Trophoblast cell (in vitro differentiated cells and primary cell): ENCODE data around the gene ARID3A.

Source experiments
- DNase-seq, 2 donors: peaks; one replicate each; pipeline ENCODE4 v3.0.0-alpha.2; 2016
- H2AFZ ChIP-seq: 2 replicates; pipeline ENCODE4 v1.6.1; 2013; ENCODE audit warnings: low read length, moderate library complexity, mild to moderate bottlenecking; ENCODE audit not compliant: insufficient read depth, poor library complexity
- H2AK5ac ChIP-seq: 2 replicates; pipeline ENCODE4 v1.6.1; 2013; ENCODE audit warnings: mild to moderate bottlenecking, low read length
- H2BK120ac ChIP-seq: 2 replicates; pipeline ENCODE4 v1.6.1; 2013; ENCODE audit warnings: low read length, mild to moderate bottlenecking, moderate library complexity; ENCODE audit not compliant: insufficient read depth, poor library complexity
- H2BK12ac ChIP-seq: 2 replicates; pipeline ENCODE4 v1.6.1; 2013; ENCODE audit warnings: mild to moderate bottlenecking, low read length, moderate library complexity
- H2BK5ac ChIP-seq: 2 replicates; pipeline ENCODE4 v1.6.1; 2013; ENCODE audit warnings: low read length, low read depth, moderate library complexity, mild to moderate bottlenecking; ENCODE audit not compliant: poor library complexity
- H3K14ac ChIP-seq: 2 replicates; pipeline ENCODE4 v1.6.1; 2013; ENCODE audit warnings: mild to moderate bottlenecking, low read length
- H3K18ac ChIP-seq: 2 replicates; pipeline ENCODE4 v1.6.1; 2013; ENCODE audit warnings: mild to moderate bottlenecking, low read length
- H3K23ac ChIP-seq: 2 replicates; pipeline ENCODE4 v1.6.1; 2013; ENCODE audit warnings: low read length
- H3K27ac ChIP-seq: 2 replicates; pipeline ENCODE4 v1.5.1; 2013; ENCODE audit warnings: low read depth, mild to moderate bottlenecking, inconsistent platforms, low read length, moderate library complexity
- H3K27me3 ChIP-seq: 2 replicates; pipeline ENCODE4 v1.6.1; 2013; ENCODE audit warnings: inconsistent platforms, mild to moderate bottlenecking, low read length, moderate library complexity; ENCODE audit not compliant: insufficient read depth
- H3K36me3 ChIP-seq, 2 experiments: 1 replicate in 1 of 2; 2 replicates in 1 of 2; pipeline ENCODE4 v1.6.1; 2013; ENCODE audit warnings: low read length in 2 of 2, mild to moderate bottlenecking in 2 of 2, moderate library complexity in 1 of 2; ENCODE audit not compliant: insufficient read depth in 2 of 2, control insufficient read depth in 1 of 2
- H3K4ac ChIP-seq: 2 replicates; pipeline ENCODE4 v1.6.1; 2013; ENCODE audit warnings: low read depth, mild to moderate bottlenecking, low read length, moderate library complexity
- H3K4me1 ChIP-seq, 2 experiments: 1 replicate in 1 of 2; 2 replicates in 1 of 2; pipeline ENCODE4 v1.6.1; 2013; ENCODE audit warnings: low read length in 2 of 2, mild to moderate bottlenecking in 2 of 2, moderate library complexity in 1 of 2; ENCODE audit not compliant: insufficient read depth in 2 of 2, control insufficient read depth in 1 of 2
- H3K4me2 ChIP-seq: 2 replicates; pipeline ENCODE4 v1.6.1; 2013; ENCODE audit warnings: inconsistent platforms, mild to moderate bottlenecking, low read length, moderate library complexity
- H3K4me3 ChIP-seq: 2 replicates; pipeline ENCODE4 v1.5.1; 2013; ENCODE audit warnings: mild to moderate bottlenecking, low read depth, low read length, inconsistent platforms
- H3K79me1 ChIP-seq: one replicate; pipeline ENCODE4 v1.6.1; 2013; ENCODE audit warnings: low read length
- H3K79me2 ChIP-seq: 2 replicates; pipeline ENCODE4 v1.6.1; 2013; ENCODE audit warnings: low read length, mild to moderate bottlenecking; ENCODE audit not compliant: control insufficient read depth, insufficient read depth, poor library complexity
- H3K9ac ChIP-seq: 2 replicates; pipeline ENCODE4 v1.6.1; 2013; ENCODE audit warnings: mild to moderate bottlenecking, low read length
- H3K9me3 ChIP-seq: 2 replicates; pipeline ENCODE4 v1.6.1; 2013; ENCODE audit warnings: low read depth, mild to moderate bottlenecking, control low read depth, inconsistent platforms, low read length; ENCODE audit not compliant: insufficient read depth
- H4K12ac ChIP-seq: 2 replicates; pipeline ENCODE4 v1.6.1; 2013; ENCODE audit warnings: low read depth, mild to moderate bottlenecking, low read length, moderate library complexity
- H4K8ac ChIP-seq: 2 replicates; pipeline ENCODE4 v1.6.1; 2013; ENCODE audit warnings: low read depth, mild to moderate bottlenecking, low read length, moderate library complexity
- H4K91ac ChIP-seq: one replicate; pipeline ENCODE4 v1.6.1; 2013; ENCODE audit warnings: low read depth, mild to moderate bottlenecking, low read length, moderate library complexity
- WGBS: extraction: QIAGEN DNeasy Blood & Tissue Kit; methylation state at CpG from one replicate; pipeline ENCODE4 v1.1.7; 2013; ENCODE audit warnings: missing lambda C conversion rate; ENCODE audit not compliant: insufficient read length, insufficient coverage; ENCODE audit errors: extremely low coverage; 5-methylcytosine and 5-hydroxymethylcytosine counted together

Gene ARID3A

GRCh38 chr19:945401-946252, 19.8 kb downstream of the ARID3A start:
- H3K4me3 ChIP-seq: no peak overlapping the region
- no peak overlapping the region for H4K12ac ChIP-seq
- peaks cover 58% of the 10 kb centered on the region for H3K79me2 ChIP-seq
- H2AK5ac ChIP-seq: no peak overlapping the region
- H3K18ac ChIP-seq: peak overlapping the region; percentile 2
- H3K27me3 ChIP-seq: no peaks in the 10 kb centered on the region
- no peak overlapping the region for H3K23ac ChIP-seq
- H3K27ac ChIP-seq: peak overlapping the region; percentile 23
- H4K8ac ChIP-seq: no peak overlapping the region
- no peak overlapping the region for H2BK5ac ChIP-seq
- H3K9me3 ChIP-seq: peaks cover 3% of the 10 kb centered on the region
- H2BK12ac ChIP-seq: no peak overlapping the region
- peaks cover 77 to 85% of the 10 kb centered on the region in 2 experiments for H3K36me3 ChIP-seq
- H4K91ac ChIP-seq: no peak overlapping the region
- peak overlapping the region; percentile 13 for H3K14ac ChIP-seq
- no peak overlapping the region for H3K4me2 ChIP-seq
- no peak overlapping the region for H3K9ac ChIP-seq
- H2BK120ac ChIP-seq: no peak overlapping the region
- no CpG with 5 or more reads among the region's 37 CpGs for WGBS
- H2AFZ ChIP-seq: no peak overlapping the region
- H3K79me1 ChIP-seq: peaks cover 14% of the 10 kb centered on the region
- H3K4me1 ChIP-seq: peaks cover 43 to 46% of the 10 kb centered on the region in 2 experiments
- H3K4ac ChIP-seq: peak overlapping the region; percentile 95
- peak in 1 of 2 donors; percentile 49 for DNase-seq

- Histone ChIP-seq H3K4me1 (peaks cover 48 to 57% of the 10 kb centered on the region in 2 experiments), H3K23ac (no peak overlapping the region), H3K18ac (peak overlapping the region; percentile 44), H2AK5ac (no peak overlapping the region), H3K4ac (peak overlapping the region; percentile 85), H3K4me2 (no peak overlapping the region), H3K36me3 (peaks cover 61 to 69% of the 10 kb centered on the region in 2 experiments), H3K9me3 (peaks cover 3% of the 10 kb centered on the region), H4K12ac (no peak overlapping the region), H3K27me3 (no peaks in the 10 kb centered on the region), H2AFZ (no peak overlapping the region), H3K9ac (no peak overlapping the region), H2BK120ac (no peak overlapping the region), H2BK12ac (no peak overlapping the region), H3K79me1 (peaks cover 20% of the 10 kb centered on the region), H3K4me3 (no peak overlapping the region), H3K14ac (no peak overlapping the region), H3K79me2 (peaks cover 48% of the 10 kb centered on the region), H4K8ac (no peak overlapping the region), H3K27ac (peak overlapping the region; percentile 69), H4K91ac (peak overlapping the region; percentile 32), H2BK5ac (no peak overlapping the region)
- DNase-seq: no peak
- no CpG with 5 or more reads among the region's 30 CpGs for WGBS
Observed at GRCh38 chr19:947090-947706, 21.4 kb downstream of the ARID3A start.

DNA sequence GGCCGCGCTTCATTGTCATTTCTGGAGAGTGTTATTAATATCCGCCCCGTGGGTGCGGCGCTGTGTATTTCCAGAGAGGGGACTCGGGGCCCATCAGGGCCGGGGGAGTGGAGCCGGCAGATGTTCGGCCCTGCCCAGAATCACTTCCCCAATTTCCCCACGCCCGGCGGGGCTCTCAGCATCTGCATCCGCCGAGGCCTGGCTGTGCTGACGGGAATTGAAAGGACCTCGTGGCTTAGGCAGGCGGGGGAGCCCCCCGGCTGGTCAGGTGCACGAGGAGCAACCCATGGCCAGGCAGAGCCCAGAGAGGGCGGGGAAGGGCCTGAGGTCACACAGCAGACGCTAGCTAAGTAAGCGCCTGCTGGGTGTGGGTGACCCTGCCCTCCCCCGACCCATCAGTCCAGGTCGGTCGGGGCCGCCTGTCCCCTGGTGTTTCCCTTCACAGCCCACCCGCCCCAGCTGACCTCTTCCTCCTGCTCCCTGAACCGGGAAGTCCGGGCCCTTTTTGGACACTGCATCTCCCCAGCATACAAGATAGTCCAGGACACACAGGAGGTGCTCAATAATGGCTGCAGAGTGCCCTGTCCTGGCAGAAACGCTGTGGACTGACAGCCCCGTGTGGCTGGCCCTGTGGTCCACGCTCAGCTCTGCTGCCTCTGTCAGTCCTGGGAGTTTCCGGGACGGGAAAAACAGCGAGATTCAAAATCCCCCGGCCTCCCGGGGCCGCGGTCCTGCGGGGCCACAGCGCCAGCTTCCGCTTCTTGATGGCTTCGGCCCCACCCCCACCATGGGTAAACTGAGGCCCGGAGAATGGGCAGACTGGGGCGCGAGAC, 22.1 kb downstream of the ARID3A start:
- Histone ChIP-seq H2AFZ (no peak overlapping the region), H3K4ac (peak overlapping the region; percentile 85), H4K12ac (no peak overlapping the region), H3K18ac (peak overlapping the region; percentile 68), H4K91ac (peak overlapping the region; percentile 32), H3K14ac (peak overlapping the region; percentile 64), H3K36me3 (peaks cover 54 to 67% of the 10 kb centered on the region in 2 experiments), H3K4me1 (peaks cover 55 to 64% of the 10 kb centered on the region in 2 experiments), H4K8ac (peak overlapping the region; percentile 14), H3K23ac (no peak overlapping the region), H2BK12ac (peak overlapping the region; percentile 51), H3K9me3 (peaks cover 2% of the 10 kb centered on the region), H3K4me3 (no peak overlapping the region), H2AK5ac (no peak overlapping the region), H3K79me2 (peaks cover 53% of the 10 kb centered on the region), H3K4me2 (no peak overlapping the region), H3K27me3 (no peaks in the 10 kb centered on the region), H3K27ac (peak overlapping the region; percentile 69), H3K9ac (no peak overlapping the region), H2BK120ac (peak overlapping the region; percentile 37), H2BK5ac (peak overlapping the region; percentile 42), H3K79me1 (peaks cover 26% of the 10 kb centered on the region)
- peak; percentile 63 to 68 for DNase-seq
- no CpG with 5 or more reads among the region's 47 CpGs for WGBS

DNA sequence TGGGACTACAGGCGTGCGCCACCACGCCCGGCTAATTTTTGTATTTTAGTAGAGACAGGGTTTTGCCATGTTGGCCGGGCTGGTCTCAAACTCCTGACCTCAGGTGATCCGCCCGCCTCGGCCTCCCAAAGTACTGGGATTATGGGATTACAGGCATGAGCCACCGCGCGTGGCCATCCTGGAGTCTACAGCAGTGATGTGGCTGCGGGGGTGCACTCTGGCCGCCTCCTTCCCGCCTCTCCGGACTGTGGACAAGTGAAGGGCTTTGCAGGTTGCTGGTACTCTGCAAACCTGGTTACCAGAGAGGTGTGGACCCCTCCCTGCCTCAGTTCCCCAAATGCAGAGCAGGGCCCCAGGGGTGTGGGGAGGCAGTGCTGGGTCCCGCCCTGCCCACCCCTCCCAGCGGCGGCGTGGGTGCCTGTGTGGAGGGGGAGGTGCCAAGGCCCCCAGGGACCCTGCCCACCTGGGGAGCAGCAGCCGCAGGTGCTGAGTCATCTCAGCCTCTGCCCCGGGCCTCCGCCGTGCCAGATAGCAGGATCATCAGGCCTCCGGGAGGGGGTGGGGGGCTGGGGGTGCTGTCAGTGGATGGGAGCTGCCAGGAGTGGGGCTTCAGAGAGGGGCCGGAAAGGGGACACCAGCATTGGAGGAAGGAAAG, 23.1 kb downstream of the ARID3A start:
- Histone ChIP-seq H3K4ac (peak overlapping the region; percentile 96), H2BK12ac (peak overlapping the region; percentile 35), H3K4me2 (no peak overlapping the region), H3K27me3 (no peaks in the 10 kb centered on the region), H4K12ac (peak overlapping the region; percentile 72), H3K9ac (no peak overlapping the region), H3K23ac (no peak overlapping the region), H2BK120ac (peak overlapping the region; percentile 46), H3K4me3 (no peak overlapping the region), H2BK5ac (peak overlapping the region; percentile 84), H3K79me1 (peaks cover 35% of the 10 kb centered on the region), H2AFZ (no peak overlapping the region), H3K79me2 (peaks cover 56% of the 10 kb centered on the region), H4K8ac (peak overlapping the region; percentile 72), H3K9me3 (peaks cover 2% of the 10 kb centered on the region), H3K36me3 (peaks cover 45 to 58% of the 10 kb centered on the region in 2 experiments), H4K91ac (peak overlapping the region; percentile 67), H3K27ac (peak overlapping the region; percentile 84), H3K4me1 (peaks cover 58 to 70% of the 10 kb centered on the region in 2 experiments), H3K18ac (peak overlapping the region; percentile 94), H3K14ac (peak overlapping the region; percentile 73), H2AK5ac (peak overlapping the region; percentile 59)
- no CpG with 5 or more reads among the region's 25 CpGs for WGBS
- DNase-seq: no peak
